H9 (cell line): ENCODE measurements around the gene SLC46A2. TPM values are rescaled to one million over a fixed set of nuclear protein-coding genes. Genes with fewer than 3 reads are reported as not detected.

Experiments used
- DNase-seq: peaks from one replicate; pipeline ENCODE4 v3.0.0-alpha.2; 2017
- H2AFZ ChIP-seq: one replicate; pipeline ENCODE4 v1.6.1; 2013; ENCODE audit warnings: mild to moderate bottlenecking, low read length, control low read depth, moderate library complexity
- H2AK5ac ChIP-seq: 2 replicates; pipeline ENCODE4 v1.6.1; 2013; ENCODE audit warnings: low read length, control low read depth, mixed read lengths; ENCODE audit not compliant: insufficient read length
- H2BK120ac ChIP-seq: one replicate; pipeline ENCODE4 v1.6.1; 2013; ENCODE audit warnings: low read depth, mild to moderate bottlenecking, low read length, control low read depth, inconsistent platforms; ENCODE audit not compliant: poor library complexity, severe bottlenecking
- H2BK12ac ChIP-seq: 2 replicates; pipeline ENCODE4 v1.6.1; 2013; ENCODE audit warnings: low read length, control low read depth, mixed read lengths, low read depth; ENCODE audit not compliant: insufficient read length
- H2BK15ac ChIP-seq: 2 replicates; pipeline ENCODE4 v1.6.1; 2013; ENCODE audit warnings: low read depth, low read length, control low read depth
- H2BK20ac ChIP-seq: one replicate; pipeline ENCODE4 v1.6.1; 2013; ENCODE audit warnings: low read depth, mild to moderate bottlenecking, low read length, control low read depth, inconsistent platforms; ENCODE audit not compliant: poor library complexity, severe bottlenecking
- H2BK5ac ChIP-seq: 2 replicates; pipeline ENCODE4 v1.6.1; 2013; ENCODE audit warnings: low read length, control low read depth, mixed read lengths; ENCODE audit not compliant: insufficient read length
- H3K14ac ChIP-seq: 2 replicates; pipeline ENCODE4 v1.6.1; 2013; ENCODE audit warnings: low read length, control low read depth; ENCODE audit not compliant: insufficient read depth
- H3K18ac ChIP-seq: 2 replicates; pipeline ENCODE4 v1.6.1; 2013; ENCODE audit warnings: low read depth, mild to moderate bottlenecking, mixed read lengths, low read length, control low read depth; ENCODE audit not compliant: insufficient read length
- H3K23ac ChIP-seq: 2 replicates; pipeline ENCODE4 v1.6.1; 2013; ENCODE audit warnings: low read length, control low read depth, mixed read lengths, low read depth; ENCODE audit not compliant: insufficient read length
- H3K23me2 ChIP-seq: 2 replicates; pipeline ENCODE4 v1.6.1; 2013; ENCODE audit warnings: low read depth, mild to moderate bottlenecking, mixed read lengths, low read length, control low read depth; ENCODE audit not compliant: insufficient read length, poor library complexity, severe bottlenecking
- H3K27ac ChIP-seq: 2 replicates; pipeline ENCODE4 v1.5.1; 2013; ENCODE audit warnings: low read length, control low read depth, mixed read lengths, low read depth; ENCODE audit not compliant: insufficient read length
- H3K27me3 ChIP-seq: 2 replicates; pipeline ENCODE4 v1.6.1; 2013; ENCODE audit warnings: low read length, control low read depth, inconsistent platforms; ENCODE audit not compliant: insufficient read depth
- H3K4ac ChIP-seq: 2 replicates; pipeline ENCODE4 v1.6.1; 2013; ENCODE audit warnings: low read depth, mild to moderate bottlenecking, control low read depth, inconsistent platforms, low read length, moderate library complexity
- H3K4me1 ChIP-seq: 2 replicates; pipeline ENCODE4 v1.6.1; 2013; ENCODE audit warnings: low read length, control low read depth, inconsistent platforms; ENCODE audit not compliant: insufficient read depth
- H3K4me2 ChIP-seq: 2 replicates; pipeline ENCODE4 v1.6.1; 2013; ENCODE audit warnings: low read length, control low read depth, mixed read lengths; ENCODE audit not compliant: insufficient read length, insufficient read depth
- H3K56ac ChIP-seq: 2 replicates; pipeline ENCODE4 v1.6.1; 2013; ENCODE audit warnings: low read depth, mild to moderate bottlenecking, mixed read lengths, low read length, control low read depth; ENCODE audit not compliant: insufficient read length
- H3K79me1 ChIP-seq: 2 replicates; pipeline ENCODE4 v1.6.1; 2013; ENCODE audit warnings: low read depth, mild to moderate bottlenecking, moderate library complexity, low read length, control low read depth, inconsistent platforms; ENCODE audit not compliant: insufficient read depth, poor library complexity, severe bottlenecking
- H3K79me2 ChIP-seq: 2 replicates; pipeline ENCODE4 v1.6.1; 2013; ENCODE audit warnings: low read length, control low read depth, inconsistent platforms; ENCODE audit not compliant: insufficient read depth
- H3K9ac ChIP-seq: 2 replicates; pipeline ENCODE4 v1.6.1; 2013; ENCODE audit warnings: low read length, control low read depth, mixed read lengths; ENCODE audit not compliant: insufficient read length; ENCODE audit errors: extremely low read depth
- H3K9me3 ChIP-seq: one replicate; pipeline ENCODE4 v1.6.1; 2013; ENCODE audit warnings: low read depth, low read length, inconsistent platforms; ENCODE audit not compliant: control insufficient read depth
- H3T11ph ChIP-seq: one replicate; pipeline ENCODE4 v1.6.1; 2013; ENCODE audit warnings: mild to moderate bottlenecking, low read length, control low read depth, inconsistent platforms
- H4K20me1 ChIP-seq: one replicate; pipeline ENCODE4 v1.6.1; 2013; ENCODE audit not compliant: control insufficient read depth, insufficient read length, insufficient read depth
- H4K5ac ChIP-seq: 2 replicates; pipeline ENCODE4 v1.6.1; 2013; ENCODE audit warnings: low read depth, mild to moderate bottlenecking, mixed read lengths, low read length, control low read depth; ENCODE audit not compliant: insufficient read length
- H4K8ac ChIP-seq: replicated peaks from 2 replicates; pipeline ENCODE4 v1.6.1; 2013; ENCODE audit warnings: low read length, control low read depth, mixed read lengths, low read depth; ENCODE audit not compliant: insufficient read length
- H4K91ac ChIP-seq: 2 replicates; pipeline ENCODE4 v1.6.1; 2013; ENCODE audit warnings: low read depth, mild to moderate bottlenecking, moderate library complexity, mixed read lengths, low read length, control low read depth; ENCODE audit not compliant: insufficient read length
- H3K27ac Mint-ChIP-seq, 3 experiments: 2 replicates in 2 of 3; 3 replicates in 1 of 3; pipeline ENCODE4 v1.8.0; 2020 to 2021; ENCODE audit warnings: mixed read lengths in 3 of 3, mild to moderate bottlenecking in 1 of 3, moderate library complexity in 1 of 3
- H3K27me3 Mint-ChIP-seq: 2 replicates; pipeline ENCODE4 v1.8.0; 2021; ENCODE audit warnings: low read depth, mild to moderate bottlenecking, moderate library complexity, mixed read lengths
- H3K36me3 Mint-ChIP-seq, 3 experiments: 2 replicates in 2 of 3; 3 replicates in 1 of 3; pipeline ENCODE4 v1.8.0; 2020 to 2021; ENCODE audit warnings: low read depth in 3 of 3, mixed read lengths in 3 of 3; ENCODE audit not compliant: insufficient read depth in 1 of 3
- H3K4me1 Mint-ChIP-seq, 2 experiments: 2 replicates each; pipeline ENCODE4 v1.8.0; 2020; ENCODE audit warnings: mixed read lengths in 2 of 2
- H3K4me3 Mint-ChIP-seq, 2 experiments: 2 replicates in 1 of 2; 3 replicates in 1 of 2; pipeline ENCODE4 v1.8.0; 2020 to 2021; ENCODE audit warnings: mild to moderate bottlenecking in 2 of 2, mixed read lengths in 2 of 2, moderate library complexity in 1 of 2
- H3K9me3 Mint-ChIP-seq, 2 experiments: 2 replicates in 1 of 2; 3 replicates in 1 of 2; pipeline ENCODE4 v1.8.0; 2020; ENCODE audit warnings: mild to moderate bottlenecking in 2 of 2, mixed read lengths in 2 of 2, moderate library complexity in 1 of 2
- WGBS: extraction: QIAGEN DNeasy Blood & Tissue Kit; methylation state at CpG from one replicate; pipeline ENCODE4 v1.1.7; 2013; ENCODE audit warnings: missing lambda C conversion rate, low lambda C conversion rate, mixed read lengths; ENCODE audit not compliant: insufficient read length; ENCODE audit errors: extremely low coverage; 5-methylcytosine and 5-hydroxymethylcytosine counted together
- total RNA-seq: library from RNA; stranded (reverse); gene quantifications from 2 replicates; pipeline ENCODE4 v1.2.1, GENCODE V29; 2021
- TF ChIP-seq, protein P1 (sequence below): fragments of 200-600 bp; sonication (generic); conservative IDR thresholded peaks from 3 replicates; pipeline ENCODE4 v1.8.0; 2021; ENCODE audit warnings: antibody characterized with exemption, mild to moderate bottlenecking

Gene SLC46A2
- total RNA-seq, 1 experiment from 2014 or later, result not detected

DNA sequence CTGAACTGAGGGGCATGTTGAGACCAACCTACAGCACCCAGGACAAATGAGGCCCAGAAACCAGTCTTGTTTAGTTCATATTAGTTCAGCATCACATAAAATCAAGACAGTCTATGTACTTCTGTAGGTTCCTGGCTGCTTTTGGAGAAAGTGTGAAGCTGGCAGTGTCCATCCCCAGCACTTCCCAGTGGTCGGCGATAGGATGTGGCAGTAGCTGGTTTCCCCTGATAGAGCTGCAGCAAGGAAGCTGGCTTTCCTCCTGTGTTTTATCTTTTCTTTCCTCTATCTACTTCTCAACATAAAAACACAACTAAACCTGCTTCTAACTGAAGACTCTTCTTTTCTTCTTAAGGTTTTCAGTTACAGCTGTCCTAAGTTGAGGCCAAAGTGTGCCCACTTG lies 43.0 kb upstream of the SLC46A2 start:
- Histone ChIP-seq H4K5ac (no peak overlapping the region), H2BK20ac (no peak overlapping the region), H3K14ac (no peak overlapping the region), H3K9me3 (no peaks in the 10 kb centered on the region), H3T11ph (no peak overlapping the region), H2BK12ac (no peak overlapping the region), H4K91ac (no peak overlapping the region), H2BK120ac (no peak overlapping the region), H4K8ac (no peak overlapping the region), H3K18ac (no peak overlapping the region), H3K4me2 (no peak overlapping the region), H3K9ac (no peak overlapping the region), H4K20me1 (no peaks in the 10 kb centered on the region), H3K56ac (no peak overlapping the region), H3K79me1 (no peaks in the 10 kb centered on the region), H3K79me2 (no peaks in the 10 kb centered on the region), H3K27ac (no peak overlapping the region), H3K4ac (no peak overlapping the region), H2AFZ (no peak overlapping the region), H3K4me1 (no peaks in the 10 kb centered on the region), H3K23ac (no peak overlapping the region), H3K23me2 (no peaks in the 10 kb centered on the region), H2AK5ac (no peak overlapping the region), H2BK5ac (no peak overlapping the region), H2BK15ac (no peak overlapping the region), H3K27me3 (peaks cover 4% of the 10 kb centered on the region; the same call in 1 of the 2 replicates)
- peaks cover 49% of the 10 kb centered on the region for H3K27me3 Mint-ChIP-seq
- DNase-seq, result no peak
- TF ChIP-seq, protein P1, sequence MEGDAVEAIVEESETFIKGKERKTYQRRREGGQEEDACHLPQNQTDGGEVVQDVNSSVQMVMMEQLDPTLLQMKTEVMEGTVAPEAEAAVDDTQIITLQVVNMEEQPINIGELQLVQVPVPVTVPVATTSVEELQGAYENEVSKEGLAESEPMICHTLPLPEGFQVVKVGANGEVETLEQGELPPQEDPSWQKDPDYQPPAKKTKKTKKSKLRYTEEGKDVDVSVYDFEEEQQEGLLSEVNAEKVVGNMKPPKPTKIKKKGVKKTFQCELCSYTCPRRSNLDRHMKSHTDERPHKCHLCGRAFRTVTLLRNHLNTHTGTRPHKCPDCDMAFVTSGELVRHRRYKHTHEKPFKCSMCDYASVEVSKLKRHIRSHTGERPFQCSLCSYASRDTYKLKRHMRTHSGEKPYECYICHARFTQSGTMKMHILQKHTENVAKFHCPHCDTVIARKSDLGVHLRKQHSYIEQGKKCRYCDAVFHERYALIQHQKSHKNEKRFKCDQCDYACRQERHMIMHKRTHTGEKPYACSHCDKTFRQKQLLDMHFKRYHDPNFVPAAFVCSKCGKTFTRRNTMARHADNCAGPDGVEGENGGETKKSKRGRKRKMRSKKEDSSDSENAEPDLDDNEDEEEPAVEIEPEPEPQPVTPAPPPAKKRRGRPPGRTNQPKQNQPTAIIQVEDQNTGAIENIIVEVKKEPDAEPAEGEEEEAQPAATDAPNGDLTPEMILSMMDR, result no peak
- no peak overlapping the region for H3K4me3 Mint-ChIP-seq
- no CpG with 5 or more reads among the region's 2 CpGs for WGBS
- no peak overlapping the region for H3K27ac Mint-ChIP-seq
- peaks cover 0 to 15% of the 10 kb centered on the region in 2 experiments; a peak in 1 of 5 replicates for H3K9me3 Mint-ChIP-seq
- no peaks in the 10 kb centered on the region for H3K36me3 Mint-ChIP-seq
- no peaks in the 10 kb centered on the region for H3K4me1 Mint-ChIP-seq
